Breast epithelium (tissue), 4 donors: ENCODE results near the gene TNFRSF11A. TPM values are rescaled to one million over a fixed set of nuclear protein-coding genes. Genes with fewer than 3 reads are reported as not detected.

Experiments used
- DNase-seq, 2 donors: peaks; one replicate each; pipeline ENCODE4 v3.0.0-alpha.2; 2019; ENCODE audit warnings: low spot score in 2 of 2
- H3K27ac ChIP-seq, 2 donors: fragments of 200-600 bp; sonication (generic) in 1 of 2; one replicate each; pipeline ENCODE4 v1.5.1; 2016 to 2019; ENCODE audit warnings: mild to moderate bottlenecking in 1 of 2
- H3K27me3 ChIP-seq, 2 donors: fragments of 200-600 bp; sonication (generic) in 1 of 2; one replicate each; pipeline versions ENCODE4 v1.5.1 to v1.6.0; 2017 to 2019; ENCODE audit warnings: control low read depth in 1 of 2, mild to moderate bottlenecking in 1 of 2
- H3K36me3 ChIP-seq: fragments of 200-600 bp; one replicate; pipeline ENCODE4 v1.5.1; 2019
- H3K4me1 ChIP-seq, 2 donors: fragments of 200-600 bp; sonication (generic); one replicate each; pipeline ENCODE4 v1.5.1; 2016 to 2019; ENCODE audit warnings: control low read depth in 1 of 2
- H3K4me3 ChIP-seq, 3 donors: fragments of 200-600 bp; sonication (generic); 1 replicate in 2 of 3; 2 replicates in 1 of 3; pipeline ENCODE4 v1.5.1; 2016 to 2019; ENCODE audit warnings: mild to moderate bottlenecking in 3 of 3, moderate library complexity in 2 of 3
- H3K9me3 ChIP-seq, 2 donors: fragments of 200-600 bp; sonication (generic) in 1 of 2; one replicate each; pipeline ENCODE4 v1.5.1; 2016 to 2019; ENCODE audit warnings: control low read depth in 1 of 2
- CTCF ChIP-seq, 3 donors: fragments of 450-650 bp; IDR thresholded peaks; one replicate each; pipeline ENCODE4 v1.5.1; 2016 to 2017; ENCODE audit warnings: antibody characterized with exemption in 3 of 3, mild to moderate bottlenecking in 3 of 3, moderate library complexity in 3 of 3
- POLR2A ChIP-seq: fragments of 450-650 bp; IDR thresholded peaks from one replicate; pipeline ENCODE4 v1.6.1; 2016; ENCODE audit warnings: antibody characterized with exemption, mild to moderate bottlenecking, moderate library complexity
- POLR2AphosphoS5 ChIP-seq, 3 donors: sonication (generic); formaldehyde crosslinking; IDR thresholded peaks; one replicate each; pipeline ENCODE4 v1.6.1; 2017; ENCODE audit warnings: antibody characterized with exemption in 3 of 3
- intact Hi-C: fragments of 100-400 bp; cut with DNase I; formaldehyde crosslinking; loops from one replicate; pipeline ENCODE4 v1.15.1; 2023; ENCODE audit warnings: low total_unique reads
- total RNA-seq, 3 donors: library from RNA; depleted of rRNA; stranded (reverse); fragments of >200 nt; gene quantifications; one replicate each; pipeline ENCODE4 v1.1.0, GENCODE V29; 2016

TNFRSF11A gene
- total RNA-seq, 3 donors from 2014 or later: 4.2 to 6.4 (median 4.6) TPM

GRCh38 chr18:62281684-62282083, 43.4 kb upstream of the TNFRSF11A start:
- H3K27me3 ChIP-seq: no peaks in the 10 kb centered on the region
- intact Hi-C loops: no loop called here
- no peaks in the 10 kb centered on the region for H3K9me3 ChIP-seq
- no peak for TF ChIP-seq POLR2A
- no peak for TF ChIP-seq CTCF (IDR thresholded peaks at IDR 0.05)
- no peak for TF ChIP-seq POLR2AphosphoS5 (IDR thresholded peaks at IDR 0.05)
- H3K27ac ChIP-seq: no peak overlapping the region
- H3K4me3 ChIP-seq: no peak overlapping the region
- no peak for DNase-seq
- no peaks in the 10 kb centered on the region for H3K4me1 ChIP-seq
- peaks cover 3% of the 10 kb centered on the region for H3K36me3 ChIP-seq

- no peak overlapping the region for H3K4me3 ChIP-seq
- H3K4me1 ChIP-seq: no peaks in the 10 kb centered on the region
- intact Hi-C loops: no loop called here
- H3K27ac ChIP-seq: no peak overlapping the region
- H3K27me3 ChIP-seq: no peaks in the 10 kb centered on the region
- H3K36me3 ChIP-seq: peaks cover 8% of the 10 kb centered on the region
- no peak for DNase-seq
- H3K9me3 ChIP-seq: no peaks in the 10 kb centered on the region
- TF ChIP-seq CTCF (IDR thresholded peaks at IDR 0.05) (no peak), POLR2A (no peak), POLR2AphosphoS5 (IDR thresholded peaks at IDR 0.05) (no peak)
These were observed 42.9 kb upstream of the TNFRSF11A start for GRCh38 chr18:62282188-62282629.

GRCh38 chr18:62284637-62285036, 40.5 kb upstream of the TNFRSF11A start:
- no peak for TF ChIP-seq CTCF (IDR thresholded peaks at IDR 0.05)
- no peak for TF ChIP-seq POLR2AphosphoS5 (IDR thresholded peaks at IDR 0.05)
- no peak for TF ChIP-seq POLR2A
- Histone ChIP-seq H3K9me3 (no peaks in the 10 kb centered on the region), H3K4me1 (no peaks in the 10 kb centered on the region), H3K4me3 (no peak overlapping the region), H3K27ac (no peak overlapping the region), H3K36me3 (peaks cover 5% of the 10 kb centered on the region), H3K27me3 (no peaks in the 10 kb centered on the region)
- intact Hi-C loops: no loop called here
- DNase-seq: no peak

GRCh38 chr18:62285281-62285680, 39.8 kb upstream of the TNFRSF11A start:
- Histone ChIP-seq H3K36me3 (peaks cover 5% of the 10 kb centered on the region), H3K9me3 (no peaks in the 10 kb centered on the region), H3K4me3 (no peak overlapping the region), H3K27ac (no peak overlapping the region), H3K4me1 (no peaks in the 10 kb centered on the region), H3K27me3 (no peaks in the 10 kb centered on the region)
- DNase-seq: no peak
- TF ChIP-seq POLR2A: no peak
- TF ChIP-seq CTCF (IDR thresholded peaks at IDR 0.05): no peak
- TF ChIP-seq POLR2AphosphoS5 (IDR thresholded peaks at IDR 0.05): no peak
- intact Hi-C loops: no loop called here

- no peak for DNase-seq
- Histone ChIP-seq H3K27ac (no peak overlapping the region), H3K27me3 (no peaks in the 10 kb centered on the region), H3K4me3 (no peak overlapping the region), H3K36me3 (peaks cover 11% of the 10 kb centered on the region), H3K9me3 (no peaks in the 10 kb centered on the region), H3K4me1 (no peaks in the 10 kb centered on the region)
- TF ChIP-seq POLR2A (no peak), POLR2AphosphoS5 (IDR thresholded peaks at IDR 0.05) (no peak), CTCF (IDR thresholded peaks at IDR 0.05) (no peak)
- intact Hi-C loops: no loop called here
These were observed 37.1 kb upstream of the TNFRSF11A start for GRCh38 chr18:62287781-62288664.
